ENCODE measurements around the gene PERCC1.
"Not testable (repeated sequence)": the region's sequence is repeated elsewhere in the genome, so short reads cannot be mapped to it uniquely, and the experiment has no call there.

The PERCC1 gene

GRCh38 chr16:1451702-1452392 lies 21.0 kb downstream of the PERCC1 start:
- DNase-seq: no peak

GRCh38 chr16:1452530-1452929 lies 21.7 kb downstream of the PERCC1 start:
- DNase-seq: no peak

GRCh38 chr16:1453316-1453715 lies 22.4 kb downstream of the PERCC1 start:
- no peak for DNase-seq

- DNase-seq: no peak
Observed at GRCh38 chr16:1454561-1454960, 23.7 kb downstream of the PERCC1 start.

- DNase-seq: no peak
Observed at GRCh38 chr16:1455190-1456171, 24.6 kb downstream of the PERCC1 start.

GRCh38 chr16:1456951-1457350 lies 26.1 kb downstream of the PERCC1 start:
- no peak for DNase-seq

DNA sequence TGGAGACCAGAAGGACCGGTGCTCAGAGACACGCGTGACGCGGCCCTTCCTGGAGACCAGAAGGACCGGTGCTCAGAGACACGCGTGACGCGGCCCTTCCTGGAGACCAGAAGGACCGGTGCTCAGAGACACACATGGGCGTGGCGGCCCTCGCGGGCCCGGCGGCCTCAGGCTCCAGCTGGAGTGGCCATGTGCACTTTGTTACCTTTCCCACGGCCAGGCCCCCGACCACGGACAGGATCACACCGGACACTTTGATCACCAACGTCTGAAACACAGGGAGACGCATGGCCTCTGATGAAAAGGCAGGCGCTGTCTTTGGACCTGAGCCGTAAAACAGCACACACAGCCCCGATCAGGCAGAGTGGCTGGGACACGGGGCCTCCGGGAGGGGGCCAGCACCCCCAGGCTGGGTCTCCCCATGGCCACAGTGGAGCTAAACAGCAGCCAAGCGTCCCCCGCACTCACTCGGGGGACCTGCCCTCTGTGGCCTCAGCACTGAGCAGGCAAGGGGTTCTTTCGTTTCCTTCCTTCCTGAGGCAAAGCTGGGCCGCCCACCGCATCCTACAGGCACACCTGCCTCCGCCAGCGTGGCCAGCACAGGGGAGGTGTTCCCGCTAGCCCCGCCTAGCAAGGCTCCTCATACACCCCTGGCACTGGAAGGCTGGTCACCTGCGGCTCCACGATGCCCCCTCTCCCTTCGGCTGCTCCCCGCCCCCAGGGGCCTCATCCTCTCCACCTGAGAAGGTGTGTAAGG lies 26.8 kb downstream of the PERCC1 start:
- no peak for DNase-seq

GRCh38 chr16:1458336-1458976 lies 27.6 kb downstream of the PERCC1 start:
- no peak for DNase-seq

GRCh38 chr16:1458977-1459341 lies 28.1 kb downstream of the PERCC1 start:
- no peak for DNase-seq

DNA sequence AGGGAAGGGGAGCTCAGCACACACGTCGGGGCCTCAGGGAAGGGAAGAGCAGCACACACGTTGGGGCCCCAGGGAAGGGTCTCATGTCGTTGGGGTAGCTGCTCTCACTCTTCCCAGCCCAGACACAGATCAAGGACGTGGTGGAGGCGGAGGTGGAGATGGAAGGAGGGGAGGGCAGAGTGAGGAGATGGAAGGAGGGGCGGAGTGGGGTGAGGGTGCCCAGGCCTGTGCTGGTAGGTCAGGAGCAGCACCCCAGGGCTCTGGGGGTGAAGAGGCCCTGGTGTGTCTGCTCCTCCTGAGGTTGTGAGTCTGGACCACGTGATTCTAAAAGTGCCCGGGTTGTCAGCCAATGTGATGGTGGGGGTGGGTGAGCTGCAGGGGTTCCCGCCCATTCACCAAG lies 29.1 kb downstream of the PERCC1 start:
- no peak for DNase-seq

GRCh38 chr16:1460602-1461138 lies 29.8 kb downstream of the PERCC1 start:
- no peak for DNase-seq

DNA sequence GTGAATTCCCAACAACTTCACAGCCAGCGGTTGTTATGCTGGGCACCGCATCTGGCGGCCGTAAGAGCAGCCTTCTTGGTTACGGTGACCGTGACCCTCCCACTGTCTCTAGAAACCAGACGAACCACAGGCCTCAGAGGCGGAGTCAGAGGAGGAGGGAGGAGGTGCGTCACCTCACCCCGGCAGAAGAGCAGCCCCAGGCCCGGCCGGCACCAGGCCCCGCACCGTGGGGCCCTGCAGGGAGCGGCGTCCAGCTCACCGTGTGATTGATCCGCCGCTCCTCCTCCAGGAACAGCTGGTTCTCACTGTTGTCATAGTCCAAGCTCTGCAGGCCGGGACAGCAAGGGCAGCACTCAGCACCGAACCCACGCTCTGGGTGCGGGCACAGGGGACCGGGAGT lies 30.3 kb downstream of the PERCC1 start:
- no peak for DNase-seq

DNA sequence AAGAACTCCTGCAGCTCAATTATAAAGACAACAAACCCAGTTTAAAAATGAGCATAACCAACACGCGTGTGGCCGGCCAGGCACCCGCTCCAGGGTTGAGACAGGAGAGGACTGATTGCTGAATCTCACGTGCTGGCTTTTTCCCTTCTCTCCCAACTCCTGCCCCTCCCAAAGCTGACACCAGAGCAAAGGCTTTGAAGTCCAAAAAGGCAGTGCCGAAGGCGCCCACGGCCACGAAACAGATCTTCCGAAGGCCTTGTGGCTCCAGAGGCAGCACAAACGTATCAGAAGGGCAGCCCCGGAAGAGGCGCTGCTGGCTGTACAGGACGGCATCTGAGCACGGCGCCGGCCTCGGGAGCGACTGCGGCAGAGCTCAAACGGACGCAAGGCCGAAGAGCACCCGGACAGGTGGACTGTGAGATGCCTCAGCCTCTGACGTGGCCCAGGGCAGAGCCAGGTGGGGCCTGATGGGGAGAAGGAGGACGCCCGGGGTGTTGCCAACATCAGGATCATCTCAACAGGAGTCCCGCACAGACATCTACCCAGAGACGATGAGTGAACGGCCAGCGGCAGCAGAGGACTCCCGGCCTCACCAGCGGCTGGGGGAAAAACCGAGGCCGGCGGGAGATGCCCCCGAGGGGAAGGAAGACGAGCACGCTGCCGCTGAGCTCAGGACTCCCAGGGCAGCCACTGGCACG lies 33.5 kb downstream of the PERCC1 start:
- no peak for DNase-seq

- no peak for DNase-seq
Observed at GRCh38 chr16:1464894-1465566, 34.2 kb downstream of the PERCC1 start.

- DNase-seq: no peak
Observed at GRCh38 chr16:1465567-1465915, 34.7 kb downstream of the PERCC1 start.

GRCh38 chr16:1466054-1466453 lies 35.2 kb downstream of the PERCC1 start:
- no peak for DNase-seq

GRCh38 chr16:1466968-1467521 lies 36.2 kb downstream of the PERCC1 start:
- no peak for DNase-seq

GRCh38 chr16:1468426-1468810 lies 37.5 kb downstream of the PERCC1 start:
- DNase-seq: no peak

DNA sequence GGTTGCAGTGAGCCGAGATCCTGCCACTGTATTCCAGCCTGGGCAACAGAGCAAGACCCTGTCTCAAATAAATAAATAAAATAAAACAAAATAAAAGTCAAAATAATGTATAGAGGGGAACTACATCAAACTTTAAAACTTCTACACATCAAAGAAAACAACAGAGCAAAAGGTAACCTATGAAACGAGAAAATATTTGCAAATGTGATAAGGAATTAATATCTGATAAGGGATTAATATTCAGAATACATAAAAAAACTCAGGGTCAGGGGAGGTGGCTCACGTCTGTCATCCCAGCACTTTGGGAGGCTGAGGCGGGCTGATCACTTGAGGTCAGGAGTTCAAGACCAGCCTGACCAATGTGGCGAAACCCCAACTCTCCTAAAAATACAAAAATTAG lies 38.3 kb downstream of the PERCC1 start:
- not testable (repeated sequence) for DNase-seq

DNA sequence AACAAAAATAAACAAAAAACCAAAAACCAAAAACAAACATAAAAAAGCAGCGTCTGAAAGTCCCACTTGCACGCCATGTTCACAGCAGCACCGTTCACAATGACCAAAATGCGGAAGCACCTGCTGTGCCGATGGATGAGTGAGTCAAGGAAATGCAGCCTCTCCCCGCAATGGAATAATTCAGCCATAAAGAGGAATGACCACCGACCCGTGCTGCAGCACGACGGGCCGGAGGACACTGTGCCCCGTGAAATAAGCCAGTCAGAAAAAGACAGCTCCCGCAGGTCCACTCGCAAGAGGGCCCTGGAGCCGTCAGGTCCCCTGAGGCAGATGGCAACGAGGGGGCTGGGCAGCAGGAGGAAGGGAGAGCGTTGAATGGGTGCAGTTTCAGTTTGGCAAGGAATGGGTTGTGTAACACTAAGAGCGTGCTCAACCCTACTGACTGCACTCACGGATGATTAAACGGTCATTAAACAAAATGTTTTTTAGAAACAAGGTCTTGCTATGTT lies 38.9 kb downstream of the PERCC1 start:
- no peak for DNase-seq

Data from activated T-cell treated with anti-CD3 and anti-CD28 coated beads, Interleukin-2, amount 50 U/mL, for 1 hour (primary cell).